Measurements from ENCODE around the gene TNN.

- TF ChIP-seq CTCF (IDR thresholded peaks at IDR 0.05): no peak
- TF ChIP-seq POLR2A (IDR thresholded peaks at IDR 0.05): no peak
Measured at GRCh38 chr1:175094626-175095025, 27.0 kb downstream of the TNN start.
